ENCODE results near the gene N4BP2L2. TPM values are rescaled to one million over a fixed set of nuclear protein-coding genes. Genes with fewer than 3 reads are reported as not detected.

The N4BP2L2 gene
- total and polyA plus RNA-seq, 2 of the 13 experiments (the other 11 are each of a cell fraction or from before 2014, with no cell fraction given) = 58.9 to 81.2 TPM

DNA sequence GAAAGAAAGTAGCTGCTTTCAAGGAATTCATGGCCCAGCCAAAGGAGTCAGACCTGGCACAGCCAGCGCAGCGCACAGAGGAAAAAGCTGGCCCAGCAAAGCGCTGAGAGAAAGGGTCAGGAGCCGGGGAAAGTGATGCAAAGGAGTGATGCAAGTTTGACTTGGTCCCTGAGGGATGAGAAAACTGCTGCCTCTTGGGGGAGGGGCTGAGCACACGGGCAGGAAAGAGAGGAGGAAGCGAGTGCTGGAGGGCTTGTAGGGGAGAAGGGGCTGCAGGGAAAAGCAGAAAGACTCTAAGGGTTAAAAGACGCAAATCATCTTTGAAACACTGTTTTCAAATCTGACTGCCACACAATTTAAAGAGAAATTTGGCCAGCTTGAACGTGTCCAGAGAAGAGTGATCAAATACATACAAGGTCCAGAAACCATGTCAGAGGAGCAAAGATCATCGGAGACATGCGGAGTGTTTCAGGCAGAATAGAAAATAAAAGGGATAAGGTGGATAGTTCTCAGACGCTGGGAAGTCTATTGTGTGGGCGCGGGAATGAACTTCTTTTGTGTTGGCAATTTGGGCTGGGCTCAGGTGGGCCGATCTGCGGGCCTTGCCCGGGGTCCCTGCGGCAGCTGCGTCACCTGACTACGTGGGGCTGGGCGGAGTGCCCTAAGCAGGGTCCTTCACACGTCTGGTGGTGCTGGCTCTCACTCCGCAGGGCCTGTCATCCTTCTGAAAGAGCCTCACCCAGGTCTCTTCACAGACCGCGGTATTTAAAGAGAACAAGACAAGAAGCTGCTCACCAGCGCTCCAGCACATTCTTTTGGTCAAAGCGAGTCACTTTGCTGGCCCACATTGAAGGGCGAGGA lies 128.8 kb downstream of the N4BP2L2 start (continued):
- TF ChIP-seq, protein P1, sequence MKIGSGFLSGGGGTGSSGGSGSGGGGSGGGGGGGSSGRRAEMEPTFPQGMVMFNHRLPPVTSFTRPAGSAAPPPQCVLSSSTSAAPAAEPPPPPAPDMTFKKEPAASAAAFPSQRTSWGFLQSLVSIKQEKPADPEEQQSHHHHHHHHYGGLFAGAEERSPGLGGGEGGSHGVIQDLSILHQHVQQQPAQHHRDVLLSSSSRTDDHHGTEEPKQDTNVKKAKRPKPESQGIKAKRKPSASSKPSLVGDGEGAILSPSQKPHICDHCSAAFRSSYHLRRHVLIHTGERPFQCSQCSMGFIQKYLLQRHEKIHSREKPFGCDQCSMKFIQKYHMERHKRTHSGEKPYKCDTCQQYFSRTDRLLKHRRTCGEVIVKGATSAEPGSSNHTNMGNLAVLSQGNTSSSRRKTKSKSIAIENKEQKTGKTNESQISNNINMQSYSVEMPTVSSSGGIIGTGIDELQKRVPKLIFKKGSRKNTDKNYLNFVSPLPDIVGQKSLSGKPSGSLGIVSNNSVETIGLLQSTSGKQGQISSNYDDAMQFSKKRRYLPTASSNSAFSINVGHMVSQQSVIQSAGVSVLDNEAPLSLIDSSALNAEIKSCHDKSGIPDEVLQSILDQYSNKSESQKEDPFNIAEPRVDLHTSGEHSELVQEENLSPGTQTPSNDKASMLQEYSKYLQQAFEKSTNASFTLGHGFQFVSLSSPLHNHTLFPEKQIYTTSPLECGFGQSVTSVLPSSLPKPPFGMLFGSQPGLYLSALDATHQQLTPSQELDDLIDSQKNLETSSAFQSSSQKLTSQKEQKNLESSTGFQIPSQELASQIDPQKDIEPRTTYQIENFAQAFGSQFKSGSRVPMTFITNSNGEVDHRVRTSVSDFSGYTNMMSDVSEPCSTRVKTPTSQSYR (CRISPR knock-in tag; IDR thresholded peaks at IDR 0.05; ENCODE audit: borderline replicate concordance) = peak; percentile 92
- no peak for TF ChIP-seq ZNF839 (CRISPR knock-in tag; IDR thresholded peaks at IDR 0.05; ENCODE audit: borderline replicate concordance)
- TF ChIP-seq SAP130 (CRISPR knock-in tag; IDR thresholded peaks at IDR 0.05; ENCODE audit: low read depth) = peak; percentile 20; the same call in 1 of the 2 replicates
- TF ChIP-seq NR3C1 (CRISPR knock-in tag; IDR thresholded peaks at IDR 0.05) = no peak
- no peak for TF ChIP-seq YEATS2 (CRISPR knock-in tag; IDR thresholded peaks at IDR 0.05; ENCODE audit: borderline replicate concordance)
- TF ChIP-seq, protein P2, sequence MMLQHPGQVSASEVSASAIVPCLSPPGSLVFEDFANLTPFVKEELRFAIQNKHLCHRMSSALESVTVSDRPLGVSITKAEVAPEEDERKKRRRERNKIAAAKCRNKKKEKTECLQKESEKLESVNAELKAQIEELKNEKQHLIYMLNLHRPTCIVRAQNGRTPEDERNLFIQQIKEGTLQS (CRISPR knock-in tag; IDR thresholded peaks at IDR 0.05) = peak; percentile 54; the same call in 1 of the 2 replicates
- TF ChIP-seq PCBP2 (optimal IDR thresholded peaks at IDR 0.05; ENCODE audit: low read depth, low read length, poor library complexity, severe bottlenecking) = no peak
- TF ChIP-seq SNAI1 (CRISPR knock-in tag; IDR thresholded peaks at IDR 0.05; ENCODE audit: borderline replicate concordance) = no peak
- TF ChIP-seq DR1 (CRISPR knock-in tag; IDR thresholded peaks at IDR 0.05) = no peak
- TF ChIP-seq ZMYM3 (CRISPR knock-in tag; IDR thresholded peaks at IDR 0.05) = no peak
- TF ChIP-seq, protein P3, sequence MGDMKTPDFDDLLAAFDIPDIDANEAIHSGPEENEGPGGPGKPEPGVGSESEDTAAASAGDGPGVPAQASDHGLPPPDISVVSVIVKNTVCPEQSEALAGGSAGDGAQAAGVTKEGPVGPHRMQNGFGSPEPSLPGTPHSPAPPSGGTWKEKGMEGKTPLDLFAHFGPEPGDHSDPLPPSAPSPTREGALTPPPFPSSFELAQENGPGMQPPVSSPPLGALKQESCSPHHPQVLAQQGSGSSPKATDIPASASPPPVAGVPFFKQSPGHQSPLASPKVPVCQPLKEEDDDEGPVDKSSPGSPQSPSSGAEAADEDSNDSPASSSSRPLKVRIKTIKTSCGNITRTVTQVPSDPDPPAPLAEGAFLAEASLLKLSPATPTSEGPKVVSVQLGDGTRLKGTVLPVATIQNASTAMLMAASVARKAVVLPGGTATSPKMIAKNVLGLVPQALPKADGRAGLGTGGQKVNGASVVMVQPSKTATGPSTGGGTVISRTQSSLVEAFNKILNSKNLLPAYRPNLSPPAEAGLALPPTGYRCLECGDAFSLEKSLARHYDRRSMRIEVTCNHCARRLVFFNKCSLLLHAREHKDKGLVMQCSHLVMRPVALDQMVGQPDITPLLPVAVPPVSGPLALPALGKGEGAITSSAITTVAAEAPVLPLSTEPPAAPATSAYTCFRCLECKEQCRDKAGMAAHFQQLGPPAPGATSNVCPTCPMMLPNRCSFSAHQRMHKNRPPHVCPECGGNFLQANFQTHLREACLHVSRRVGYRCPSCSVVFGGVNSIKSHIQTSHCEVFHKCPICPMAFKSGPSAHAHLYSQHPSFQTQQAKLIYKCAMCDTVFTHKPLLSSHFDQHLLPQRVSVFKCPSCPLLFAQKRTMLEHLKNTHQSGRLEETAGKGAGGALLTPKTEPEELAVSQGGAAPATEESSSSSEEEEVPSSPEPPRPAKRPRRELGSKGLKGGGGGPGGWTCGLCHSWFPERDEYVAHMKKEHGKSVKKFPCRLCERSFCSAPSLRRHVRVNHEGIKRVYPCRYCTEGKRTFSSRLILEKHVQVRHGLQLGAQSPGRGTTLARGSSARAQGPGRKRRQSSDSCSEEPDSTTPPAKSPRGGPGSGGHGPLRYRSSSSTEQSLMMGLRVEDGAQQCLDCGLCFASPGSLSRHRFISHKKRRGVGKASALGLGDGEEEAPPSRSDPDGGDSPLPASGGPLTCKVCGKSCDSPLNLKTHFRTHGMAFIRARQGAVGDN (CRISPR knock-in tag; IDR thresholded peaks at IDR 0.05) = peak; percentile 50
- no peak for TF ChIP-seq HDAC2 (CRISPR knock-in tag; IDR thresholded peaks at IDR 0.05)
- TF ChIP-seq PHF21A (CRISPR knock-in tag; IDR thresholded peaks at IDR 0.05) = 0 out of 2 replicates have a peak, but pooled peaks have one; percentile 32
- no peak for TF ChIP-seq NFIC (IDR thresholded peaks at IDR 0.05; ENCODE audit: low read length)
- TF ChIP-seq ZNF652 (CRISPR knock-in tag; IDR thresholded peaks at IDR 0.05; ENCODE audit: borderline replicate concordance, low read depth) = peak; percentile 40; the same call in 1 of the 2 replicates
- TF ChIP-seq ZNF441 (CRISPR knock-in tag; IDR thresholded peaks at IDR 0.05; ENCODE audit: borderline replicate concordance) = no peak
- peak; percentile 57; the same call in 1 of the 2 replicates for TF ChIP-seq CEBPG (CRISPR knock-in tag; IDR thresholded peaks at IDR 0.05)
- peak; percentile 37 for TF ChIP-seq HNF4A (CRISPR knock-in tag; IDR thresholded peaks at IDR 0.05)
- no peak for TF ChIP-seq SIX1 (CRISPR knock-in tag; IDR thresholded peaks at IDR 0.05; ENCODE audit: borderline replicate concordance)
- TF ChIP-seq ISX (CRISPR knock-in tag; conservative IDR thresholded peaks at IDR 0.05) = no peak
- TF ChIP-seq ZFP1 (CRISPR knock-in tag; IDR thresholded peaks at IDR 0.05) = no peak
- no peak for TF ChIP-seq ZNF510 (CRISPR knock-in tag; IDR thresholded peaks at IDR 0.05; ENCODE audit: low read depth)
- TF ChIP-seq ZNF501 (CRISPR knock-in tag; IDR thresholded peaks at IDR 0.05) = peak; percentile 53; the same call in 1 of the 2 replicates
- TF ChIP-seq TBL1XR1 (IDR thresholded peaks at IDR 0.05; ENCODE audit: borderline replicate concordance, low read length, partially characterized antibody) = no peak
- TF ChIP-seq KLF6 (CRISPR knock-in tag; IDR thresholded peaks at IDR 0.05) = no peak
